Spinal cord (tissue), 10 donors: ENCODE data around the gene FCHSD2. TPM values are rescaled to one million over a fixed set of nuclear protein-coding genes. Genes with fewer than 3 reads are reported as not detected.
"Not testable (repeated sequence)": the region's sequence is repeated elsewhere in the genome, so short reads cannot be mapped to it uniquely, and the experiment has no call there.

Experiments
- DNase-seq, 6 donors: peaks; one replicate each; pipeline versions ENCODE4 v3.0.0 to v3.0.0-alpha.2; 2013 to 2015; ENCODE audit warnings: low spot score in 6 of 6, low read depth in 4 of 6
- H3K27ac ChIP-seq: one replicate; pipeline ENCODE4 v1.5.1; 2013; ENCODE audit warnings: low read depth, low read length, control low read depth
- H3K27me3 ChIP-seq: one replicate; pipeline ENCODE4 v1.6.1; 2013; ENCODE audit warnings: low read length; ENCODE audit not compliant: control insufficient read depth, insufficient read depth
- H3K36me3 ChIP-seq: one replicate; pipeline ENCODE4 v1.6.1; 2013; ENCODE audit warnings: low read length; ENCODE audit not compliant: control insufficient read depth, insufficient read depth
- H3K4me1 ChIP-seq: one replicate; pipeline ENCODE4 v1.6.1; 2013; ENCODE audit warnings: low read length; ENCODE audit not compliant: control insufficient read depth, insufficient read depth
- H3K4me3 ChIP-seq: one replicate; pipeline ENCODE4 v1.5.1; 2013; ENCODE audit warnings: low read depth, low read length, control low read depth
- H3K9me3 ChIP-seq: one replicate; pipeline ENCODE4 v1.6.1; 2013; ENCODE audit warnings: low read length; ENCODE audit not compliant: control insufficient read depth, insufficient read depth
- WGBS: methylation state at CpG from one replicate; pipeline ENCODE4 v1.1.5; 2013; ENCODE audit warnings: missing lambda C conversion rate; ENCODE audit not compliant: insufficient coverage; 5-methylcytosine and 5-hydroxymethylcytosine counted together
- polyA plus RNA-seq, 2 donors: library from polyadenylated mRNA; unstranded; fragments of 120-200 nt; gene quantifications; one replicate each; pipeline ENCODE4 v1.2.1, GENCODE V29; 2013; ENCODE audit not compliant: insufficient read length in 2 of 2
- total RNA-seq, 2 donors: library from RNA; depleted of rRNA in 1 of 2; stranded (reverse); fragments of 120-200 nt in 1 of 2; fragments of >200 nt in 1 of 2; gene quantifications; one replicate each; pipeline versions ENCODE4 v1.2.3 to v1.2.4, GENCODE V29; 2013 to 2014
- donor health status: healthy.

FCHSD2 gene
- total and polyA plus RNA-seq, 4 donors = 43.4 to 82.0 (median 58.8) TPM

DNA sequence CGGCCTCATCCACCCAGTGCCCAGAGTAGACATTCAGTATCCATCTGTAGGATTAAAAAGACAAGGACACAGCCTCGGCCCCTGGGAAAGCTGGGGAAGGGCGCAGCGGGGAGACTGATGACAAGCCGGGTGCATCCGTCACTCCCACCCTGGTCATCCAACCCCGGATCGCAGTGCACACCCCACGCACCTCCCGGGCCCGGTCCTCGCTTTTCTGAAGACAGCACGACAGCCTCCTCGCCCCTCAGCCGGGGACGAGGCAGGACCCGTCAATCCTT lies 1.1 kb downstream of the FCHSD2 start:
- no peaks in the 10 kb centered on the region for H3K36me3 ChIP-seq
- peak overlapping the region; percentile 90 for H3K4me3 ChIP-seq
- H3K27ac ChIP-seq = peak overlapping the region; percentile 94
- H3K4me1 ChIP-seq = peaks cover 25% of the 10 kb centered on the region
- DNase-seq = peak in 1 of 6 donors; percentile 29
- no peaks in the 10 kb centered on the region for H3K27me3 ChIP-seq
- WGBS = under 1% methylated on average over 16 of the region's 17 CpGs
- no peaks in the 10 kb centered on the region for H3K9me3 ChIP-seq

DNA sequence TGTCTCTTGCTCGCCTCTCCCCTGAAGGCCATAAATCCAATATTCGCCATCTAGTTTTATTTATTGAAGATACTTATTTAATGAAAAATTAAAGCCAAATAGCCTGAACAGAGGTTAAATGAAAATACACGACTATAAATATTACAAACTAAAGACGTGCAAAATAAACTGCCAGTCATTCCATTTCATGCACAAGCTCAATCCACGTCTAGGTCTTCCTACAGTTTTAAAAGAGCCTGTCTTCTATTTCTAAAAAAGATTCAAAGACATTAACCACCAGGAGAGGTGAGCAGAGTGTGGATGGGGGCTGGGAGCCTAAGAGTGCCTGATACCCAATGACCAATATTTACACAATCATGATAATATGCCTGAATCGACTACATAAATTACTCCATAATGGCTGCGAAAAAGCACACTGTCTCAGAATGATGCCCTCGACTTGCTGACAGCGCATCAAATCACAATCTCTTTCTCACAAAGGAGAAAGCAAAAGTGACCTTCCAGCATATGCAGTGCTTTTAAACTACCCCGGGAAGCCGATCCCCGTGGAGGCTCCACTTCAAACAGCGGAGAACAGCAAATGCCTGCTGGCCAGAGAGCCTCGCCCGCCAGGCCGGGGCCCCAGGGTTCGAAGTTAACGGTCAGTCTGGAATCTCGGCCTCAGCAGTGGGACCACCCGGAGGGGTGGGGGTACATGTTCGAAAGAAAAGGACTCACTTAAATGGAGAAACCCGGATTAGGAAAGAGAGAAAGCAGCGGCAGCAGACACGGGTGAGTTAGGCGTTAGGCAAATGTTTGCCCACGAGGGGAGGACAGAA lies 1.7 kb downstream of the FCHSD2 start:
- DNase-seq = peak in 4 of 6 donors; percentile 19 to 61 (median 46)
- no peaks in the 10 kb centered on the region for H3K36me3 ChIP-seq
- H3K9me3 ChIP-seq = no peaks in the 10 kb centered on the region
- peaks cover 25% of the 10 kb centered on the region for H3K4me1 ChIP-seq
- 0% methylated on average over 19 of the region's 26 CpGs for WGBS
- no peaks in the 10 kb centered on the region for H3K27me3 ChIP-seq
- H3K27ac ChIP-seq = peak overlapping the region; percentile 94
- H3K4me3 ChIP-seq = peak overlapping the region; percentile 90

DNA sequence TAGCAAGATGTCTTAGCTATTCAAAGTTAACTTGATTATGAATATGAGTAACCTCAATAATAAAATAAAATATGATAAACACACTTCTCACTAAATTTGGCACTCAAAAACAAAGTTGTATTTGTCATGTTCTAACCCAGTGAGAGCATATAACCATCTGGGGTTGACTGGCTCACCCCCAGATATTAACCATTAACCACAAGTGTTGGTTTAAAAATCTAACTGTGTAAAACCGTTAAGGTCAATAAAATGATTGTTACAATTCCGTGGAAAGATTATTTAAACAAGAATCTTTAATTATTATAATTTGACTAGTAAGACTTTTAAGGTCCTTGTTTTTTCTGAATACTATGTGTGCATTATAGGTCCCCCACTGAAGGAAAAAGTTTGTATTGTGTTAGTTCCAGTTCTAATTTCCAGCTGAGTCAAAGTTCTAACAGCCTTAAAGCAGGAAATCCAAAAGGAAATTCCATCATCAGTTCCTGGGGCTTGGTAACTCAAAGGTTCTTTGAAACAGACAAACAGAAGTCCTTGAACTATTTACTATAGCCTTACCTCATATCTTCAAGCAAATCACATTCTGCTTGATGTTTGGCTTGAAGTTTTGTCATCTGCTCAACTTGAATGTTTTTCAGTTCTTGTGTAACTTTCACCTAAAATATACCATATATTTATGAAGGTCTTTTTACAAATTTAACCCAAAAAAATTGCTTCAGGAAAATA lies 2.5 kb downstream of the FCHSD2 start:
- H3K27ac ChIP-seq = peak overlapping the region; percentile 22
- no CpG with 5 or more reads among the region's 2 CpGs for WGBS
- no peaks in the 10 kb centered on the region for H3K36me3 ChIP-seq
- peak in 1 of 6 donors; percentile 34 for DNase-seq
- H3K27me3 ChIP-seq = no peaks in the 10 kb centered on the region
- peaks cover 25% of the 10 kb centered on the region for H3K4me1 ChIP-seq
- no peaks in the 10 kb centered on the region for H3K9me3 ChIP-seq
- peak overlapping the region; percentile 90 for H3K4me3 ChIP-seq

DNA sequence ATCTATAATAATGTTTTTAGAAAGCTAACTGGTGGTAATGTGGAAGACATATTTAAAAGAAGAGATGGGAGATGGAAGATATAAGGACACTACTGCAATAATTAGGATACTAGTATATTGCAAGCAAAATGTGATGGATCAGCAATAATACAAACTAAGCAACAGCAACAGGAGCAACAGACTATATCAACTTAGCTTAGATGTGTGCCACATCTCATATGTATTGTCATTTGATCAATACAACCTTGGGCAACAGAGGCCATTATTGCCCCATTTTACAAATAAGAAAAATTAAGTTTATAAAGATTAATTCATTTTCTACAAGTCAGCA lies 4.2 kb downstream of the FCHSD2 start:
- no peak overlapping the region for H3K4me3 ChIP-seq

DNA sequence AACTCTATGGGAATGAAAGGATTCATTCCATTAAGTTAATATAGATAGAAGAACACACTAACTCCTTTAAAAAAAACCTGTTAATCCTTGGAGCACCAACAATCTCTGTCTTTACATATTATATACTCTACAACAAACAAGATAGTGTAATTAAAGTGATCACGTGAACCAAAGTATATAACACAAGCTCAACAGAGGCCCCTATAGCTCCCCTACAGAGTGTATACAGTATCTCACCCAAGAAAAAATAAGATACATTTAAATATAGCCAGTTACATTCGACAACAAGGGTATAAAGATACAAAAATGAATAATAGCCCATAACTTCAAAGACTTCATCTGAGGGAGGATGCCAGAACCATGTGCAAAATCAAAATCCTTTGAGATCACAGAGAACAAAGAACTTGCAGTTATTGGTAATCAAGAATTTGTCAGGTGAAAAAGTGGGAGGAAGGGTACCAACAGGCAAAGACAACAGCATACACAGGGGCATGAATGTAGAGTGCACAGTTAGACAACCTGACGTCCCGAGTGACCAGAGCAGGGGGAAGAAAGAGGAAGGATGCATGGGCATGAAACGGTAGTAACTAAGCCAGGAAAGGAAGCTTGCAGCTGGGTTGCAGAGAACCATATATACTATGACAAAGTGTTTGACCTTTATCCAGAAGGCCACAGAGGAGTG lies 4.7 kb downstream of the FCHSD2 start:
- no peak overlapping the region for H3K27ac ChIP-seq
- 69% methylated on average over 3 of the region's 5 CpGs for WGBS
- H3K4me1 ChIP-seq = peaks cover 11% of the 10 kb centered on the region
- peaks cover 5% of the 10 kb centered on the region for H3K36me3 ChIP-seq
- no peaks in the 10 kb centered on the region for H3K27me3 ChIP-seq
- no peak for DNase-seq
- no peak overlapping the region for H3K4me3 ChIP-seq
- no peaks in the 10 kb centered on the region for H3K9me3 ChIP-seq

More for the DNA sequence above, 4.2 kb downstream of the FCHSD2 start:
- no peak overlapping the region for H3K27ac ChIP-seq
- H3K9me3 ChIP-seq = no peaks in the 10 kb centered on the region
- no peak for DNase-seq
- H3K27me3 ChIP-seq = no peaks in the 10 kb centered on the region
- peaks cover 2% of the 10 kb centered on the region for H3K36me3 ChIP-seq
- H3K4me1 ChIP-seq = peaks cover 14% of the 10 kb centered on the region

DNA sequence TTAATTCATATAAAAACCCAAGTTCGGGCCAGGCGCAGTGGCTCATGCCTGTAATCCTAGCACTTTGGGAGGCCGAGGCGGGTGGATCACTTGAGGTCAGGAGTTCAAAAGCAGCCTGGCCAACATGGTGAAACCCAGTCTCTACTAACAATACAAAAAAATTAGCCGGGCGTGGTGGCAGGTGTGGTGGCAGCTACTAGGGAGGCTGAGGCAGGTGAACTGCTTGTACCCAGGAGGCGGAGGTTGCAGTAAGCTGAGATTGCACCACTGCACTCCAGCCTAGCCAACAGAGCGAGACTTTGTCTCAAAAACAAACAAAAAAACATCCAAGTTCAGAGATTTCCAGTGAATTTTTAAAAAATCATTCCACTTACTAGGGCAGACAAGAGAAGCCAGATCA lies 5.4 kb downstream of the FCHSD2 start:
- H3K4me3 ChIP-seq, H3K36me3 ChIP-seq, H3K27ac ChIP-seq, H3K9me3 ChIP-seq, DNase-seq, H3K27me3 ChIP-seq: not testable (repeated sequence)
- H3K4me1 ChIP-seq = peaks cover 11% of the 10 kb centered on the region
- 100% methylated on average over 1 of the region's 8 CpGs for WGBS

DNA sequence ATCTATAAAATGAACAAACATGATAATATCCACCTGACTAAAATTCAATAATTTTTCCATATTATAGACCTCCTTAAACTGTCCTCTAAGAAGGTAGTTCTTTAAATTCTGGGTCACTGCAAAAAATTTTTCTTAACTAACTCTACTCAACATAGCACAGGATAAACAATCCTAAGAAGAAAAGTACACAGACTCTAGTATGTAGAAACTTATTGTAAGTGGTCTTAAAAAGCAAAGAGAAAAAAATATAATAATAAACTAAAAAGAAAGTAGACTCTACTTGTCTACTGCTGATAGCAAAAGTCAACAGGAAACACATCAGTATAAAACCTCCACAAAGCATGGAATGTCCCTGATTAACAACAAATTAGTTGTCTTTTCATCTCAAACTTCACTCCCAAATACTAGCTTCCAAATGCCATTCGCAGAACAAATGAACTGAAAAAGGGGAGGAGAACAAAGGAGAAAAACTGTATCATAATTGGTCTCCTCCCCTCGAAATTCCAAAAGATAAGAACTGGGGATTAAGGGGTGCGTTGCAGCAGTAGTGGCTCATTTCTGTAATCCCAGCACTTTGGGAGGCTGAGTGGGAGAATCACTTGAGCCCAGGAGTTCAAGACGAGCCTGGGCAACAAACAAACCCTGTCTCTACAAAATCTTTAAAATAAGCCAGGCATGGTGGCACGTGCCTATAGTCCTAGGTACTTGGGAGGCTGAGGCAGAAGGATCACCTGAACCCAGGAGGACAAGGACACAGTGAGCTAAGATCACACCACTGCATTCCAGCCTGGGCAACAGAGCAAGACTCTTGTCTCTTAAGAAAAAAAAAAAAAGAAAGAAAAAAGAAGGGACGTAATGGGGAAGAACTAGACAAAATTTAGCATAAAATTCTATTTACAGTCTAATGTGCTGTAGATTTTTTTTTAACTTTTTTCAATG lies 6.5 kb downstream of the FCHSD2 start:
- H3K27ac ChIP-seq = no peak overlapping the region
- no peaks in the 10 kb centered on the region for H3K9me3 ChIP-seq
- no peak overlapping the region for H3K4me3 ChIP-seq
- DNase-seq = no peak
- 100% methylated on average over 1 of the region's 6 CpGs for WGBS
- peaks cover 5% of the 10 kb centered on the region for H3K36me3 ChIP-seq
- H3K27me3 ChIP-seq = no peaks in the 10 kb centered on the region
- peaks cover 3% of the 10 kb centered on the region for H3K4me1 ChIP-seq

DNA sequence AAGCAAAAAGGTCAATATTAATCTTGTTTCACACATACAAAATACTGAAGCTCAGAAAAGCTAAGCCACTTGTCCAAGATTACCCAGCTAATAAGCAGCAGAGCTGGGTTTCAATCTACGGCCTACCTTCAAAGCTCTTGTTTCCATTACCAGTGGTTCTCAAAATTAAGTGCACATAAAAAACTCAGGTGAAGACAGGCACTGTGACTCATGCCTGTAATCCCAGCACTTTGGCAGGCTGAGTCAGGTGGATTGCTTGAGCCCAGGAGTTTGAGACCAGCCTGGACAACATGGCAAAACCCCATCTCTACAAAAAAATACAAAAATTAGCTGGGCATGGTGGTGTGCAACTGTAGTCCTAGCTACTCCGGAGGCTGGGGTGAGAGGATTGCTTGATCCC lies 9.8 kb downstream of the FCHSD2 start:
- H3K27ac ChIP-seq, H3K36me3 ChIP-seq, H3K27me3 ChIP-seq, H3K4me1 ChIP-seq, DNase-seq, H3K9me3 ChIP-seq, H3K4me3 ChIP-seq: not testable (repeated sequence)
- WGBS = 88% methylated on average over 1 of the region's 2 CpGs

DNA sequence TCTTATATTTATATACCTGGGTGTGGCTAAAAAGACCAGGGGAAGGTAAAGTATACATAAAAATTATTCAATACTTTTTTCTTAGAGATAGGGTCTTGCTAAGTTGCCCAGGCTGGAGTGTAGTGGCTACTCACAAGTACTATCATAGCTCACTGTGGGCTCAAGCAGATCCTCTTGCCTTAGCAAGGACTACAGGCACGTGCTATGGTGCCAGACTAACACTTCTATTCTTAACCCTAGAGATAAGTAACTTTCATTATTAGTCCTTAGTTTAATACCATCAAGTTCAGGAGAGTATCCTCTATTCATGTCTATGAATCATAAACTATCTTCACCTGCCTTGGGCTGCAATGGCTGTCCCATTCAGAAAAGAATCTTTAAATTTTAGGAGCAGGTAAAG lies 11.9 kb downstream of the FCHSD2 start:
- peaks cover 9% of the 10 kb centered on the region for H3K36me3 ChIP-seq
- no peak overlapping the region for H3K27ac ChIP-seq
- WGBS = no CpG with 5 or more reads among the region's 1 CpG
- no peaks in the 10 kb centered on the region for H3K4me1 ChIP-seq
- no peaks in the 10 kb centered on the region for H3K9me3 ChIP-seq
- H3K4me3 ChIP-seq = no peak overlapping the region
- H3K27me3 ChIP-seq = no peaks in the 10 kb centered on the region
- DNase-seq = no peak
